Measurements from ENCODE around the gene TNRC18. TPM values are rescaled to one million over a fixed set of nuclear protein-coding genes. Genes with fewer than 3 reads are reported as not detected.
A peak's percentile ranks its signal among the peaks of the same experiment; 100 is the strongest.

TNRC18 gene
- total and polyA plus RNA-seq, 9 of the 15 experiments (the other 6 are each of a cell fraction or from before 2014, with no cell fraction given) = 0.03 to 43.2 (median 18.0) TPM

GRCh38 chr7:5452937-5453540 lies 29.4 kb upstream of the TNRC18 start (continued):
- TF ChIP-seq ZBTB8A (IDR thresholded peaks at IDR 0.05; ENCODE audit: partially characterized antibody) = no peak
- TF ChIP-seq IRF2 (CRISPR knock-in tag; IDR thresholded peaks at IDR 0.05) = no peak
- no peak for TF ChIP-seq RFX7 (CRISPR knock-in tag; IDR thresholded peaks at IDR 0.05)
- TF ChIP-seq CXXC5 (CRISPR knock-in tag; IDR thresholded peaks at IDR 0.05) = no peak
- TF ChIP-seq CBFA2T2 (conservative IDR thresholded peaks at IDR 0.05) = no peak; the same call in 1 of the 2 replicates
- TF ChIP-seq, protein P1, sequence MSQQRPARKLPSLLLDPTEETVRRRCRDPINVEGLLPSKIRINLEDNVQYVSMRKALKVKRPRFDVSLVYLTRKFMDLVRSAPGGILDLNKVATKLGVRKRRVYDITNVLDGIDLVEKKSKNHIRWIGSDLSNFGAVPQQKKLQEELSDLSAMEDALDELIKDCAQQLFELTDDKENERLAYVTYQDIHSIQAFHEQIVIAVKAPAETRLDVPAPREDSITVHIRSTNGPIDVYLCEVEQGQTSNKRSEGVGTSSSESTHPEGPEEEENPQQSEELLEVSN (IDR thresholded peaks at IDR 0.05; ENCODE audit: borderline replicate concordance in 1 of 2, extremely low read depth in 1 of 2, insufficient read depth in 1 of 2, insufficient read length in 1 of 2, low read depth in 1 of 2, low read length in 1 of 2, poor library complexity in 1 of 2, severe bottlenecking in 1 of 2) = no peak
- TF ChIP-seq ATF4 (CRISPR knock-in tag; IDR thresholded peaks at IDR 0.05) = no peak
- TF ChIP-seq ZHX1 (conservative IDR thresholded peaks at IDR 0.05; ENCODE audit: low read length) = no peak
- TF ChIP-seq ETV5 (CRISPR knock-in tag; IDR thresholded peaks at IDR 0.05; ENCODE audit: low read depth) = 0 out of 2 replicates have a peak, but pooled peaks have one; percentile 43
- TF ChIP-seq RB1 (IDR thresholded peaks at IDR 0.05; ENCODE audit: low read depth) = no peak
- TF ChIP-seq NUFIP1 (IDR thresholded peaks at IDR 0.05; ENCODE audit: partially characterized antibody) = no peak
- no peak for TF ChIP-seq ZNF668 (CRISPR knock-in tag; IDR thresholded peaks at IDR 0.05)
- TF ChIP-seq ZNF586 (CRISPR knock-in tag; conservative IDR thresholded peaks at IDR 0.05) = no peak
- no peak for TF ChIP-seq PYGO2 (tag; IDR thresholded peaks at IDR 0.05)
- TF ChIP-seq NBN (IDR thresholded peaks at IDR 0.05; ENCODE audit: low read depth) = peak; percentile 97
- peak; percentile 84 for TF ChIP-seq CEBPB (tag; IDR thresholded peaks at IDR 0.05)
- TF ChIP-seq SMC3 (conservative IDR thresholded peaks at IDR 0.05; ENCODE audit: insufficient read depth, low read depth, low read length) = no peak
- TF ChIP-seq HNRNPUL1 (IDR thresholded peaks at IDR 0.05; ENCODE audit: low read length) = no peak
- no peak for TF ChIP-seq SIN3A (IDR thresholded peaks at IDR 0.05; ENCODE audit: borderline replicate concordance in 2 of 2, control insufficient read depth in 1 of 2, low read depth in 2 of 2, low read length in 2 of 2)
- no peak for TF ChIP-seq RCOR1 (IDR thresholded peaks at IDR 0.05; ENCODE audit: borderline replicate concordance in 1 of 2, low read depth in 2 of 2, low read length in 2 of 2)
- no peak for TF ChIP-seq ZNF316 (IDR thresholded peaks at IDR 0.05)
